ENCODE results near the gene ASPSCR1.
A peak's percentile ranks its signal among the peaks of the same experiment; 100 is the strongest.

Gene ASPSCR1

DNA sequence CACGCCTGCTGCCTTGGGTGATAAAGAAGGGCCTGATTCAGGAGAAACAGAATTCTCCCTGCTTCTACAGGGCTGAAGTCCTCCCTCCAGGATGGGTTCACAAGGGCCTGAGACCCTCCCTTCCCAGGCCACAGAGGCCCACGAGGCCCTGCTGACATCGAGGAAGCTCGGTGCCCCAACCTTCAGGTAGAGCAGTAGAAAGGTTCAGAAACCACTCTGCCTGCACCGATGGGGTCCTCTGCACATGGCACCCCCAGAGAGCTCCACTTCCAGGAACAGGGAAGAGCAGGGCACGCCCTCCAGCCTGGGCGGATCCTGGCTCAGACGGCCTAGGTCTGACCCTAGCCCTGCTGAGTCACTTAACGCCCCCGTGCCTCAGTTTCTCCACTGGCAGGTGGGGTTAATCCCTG is 44.5 kb downstream of the ASPSCR1 start:
- Histone ChIP-seq H2BK120ac (ENCODE audit: low read depth, low read length) (peak overlapping the region; percentile 58), H2AFZ (ENCODE audit: low read depth, low read length) (peak overlapping the region; percentile 93), H4K91ac (ENCODE audit: low read length) (peak overlapping the region; percentile 54), H3K18ac (ENCODE audit: low read depth in 1 of 2, low read length in 2 of 2) (peak overlapping the region; percentile 14 to 88), H3K9ac (ENCODE audit: low read length) (peak overlapping the region; percentile 89), H3K23ac (ENCODE audit: low read length in 2 of 2) (no peak overlapping the region), H3K4me1 (ENCODE audit: control insufficient read depth, insufficient read depth, low read depth, low read length) (peaks cover 38% of the 10 kb centered on the region), H3K79me1 (replicated peaks; ENCODE audit: low read length, poor library complexity, severe bottlenecking) (peaks cover 34% of the 10 kb centered on the region), H3K4me2 (ENCODE audit: low read length, poor library complexity, severe bottlenecking) (peak overlapping the region; percentile 94), H3K4me3 (ENCODE audit: insufficient read depth in 1 of 2, low read depth in 1 of 2, low read length in 2 of 2) (peak overlapping the region; percentile 90 to 93), H3K14ac (ENCODE audit: low read length in 2 of 2) (peak overlapping the region in 1 of 2 experiments; percentile 94), H3K36me3 (ENCODE audit: control insufficient read depth in 1 of 2, insufficient read depth in 2 of 2, low read depth in 1 of 2, low read length in 2 of 2) (peaks cover 15 to 48% of the 10 kb centered on the region in 2 experiments), H2BK5ac (ENCODE audit: low read depth, low read length, poor library complexity, severe bottlenecking) (no peak overlapping the region), H3K9me3 (ENCODE audit: control insufficient read depth, low read length) (no peaks in the 10 kb centered on the region), H3K27me3 (ENCODE audit: control insufficient read depth in 1 of 2, insufficient read depth in 1 of 2, low read length in 2 of 2) (no peaks in the 10 kb centered on the region), H2BK12ac (ENCODE audit: low read length in 2 of 2) (no peak overlapping the region), H2AK5ac (ENCODE audit: low read length, severe bottlenecking) (peak overlapping the region; percentile 38), H4K8ac (ENCODE audit: low read length) (no peak overlapping the region), H3K4ac (ENCODE audit: low read depth in 1 of 2, low read length in 2 of 2) (peak overlapping the region in 1 of 2 experiments; percentile 17), H2BK15ac (ENCODE audit: low read depth, poor library complexity, severe bottlenecking) (no peak overlapping the region), H3K27ac (ENCODE audit: low read length, poor library complexity, severe bottlenecking) (no peak overlapping the region)
- 31% methylated on average over 10 of the region's 10 CpGs for WGBS
- DNase-seq = peak; percentile 17

DNA sequence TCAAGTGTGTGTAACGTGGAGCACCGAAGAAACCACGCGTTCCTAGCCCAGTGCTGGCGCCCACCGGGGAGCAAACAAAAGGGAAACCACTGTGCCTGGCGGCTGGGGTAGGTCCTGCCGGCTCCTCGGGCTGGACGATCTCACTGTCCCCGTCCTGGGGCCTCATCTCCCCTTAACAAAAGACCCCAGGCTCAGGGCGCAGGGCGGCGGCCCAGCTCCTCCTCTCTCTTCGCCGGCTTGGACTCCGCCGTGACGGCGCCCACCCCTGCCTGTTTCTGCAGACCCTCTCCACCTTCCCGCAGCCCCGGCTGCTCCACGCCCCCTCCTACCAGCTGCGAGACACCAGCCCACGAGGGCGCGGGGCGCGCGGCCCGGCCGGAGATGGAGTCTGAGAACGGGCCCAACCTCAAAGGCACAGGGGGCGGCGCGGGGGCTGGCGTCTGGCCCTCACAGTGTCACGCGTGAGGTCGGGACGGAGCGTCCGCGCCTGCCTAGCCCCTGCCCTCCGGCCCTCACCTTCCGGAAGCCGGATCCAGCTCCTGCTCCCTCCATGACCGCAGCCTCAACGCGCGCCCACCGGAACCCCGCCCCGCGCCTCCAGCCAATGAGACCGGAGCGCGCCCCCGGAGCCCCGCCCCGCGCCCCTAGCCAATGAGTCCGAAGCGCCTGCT is 45.0 kb downstream of the ASPSCR1 start, which contains the start of gene CENPX:
TSS of gene CENPX (minus strand) at position 569 of the 671 bp plus-strand sequence. CDS start at position 552, 17 bp downstream.
- H3K14ac ChIP-seq (ENCODE audit: low read length in 2 of 2) = peak within 1 kb of the TSS in 1 of 2 experiments; percentile 95
- H2AK5ac ChIP-seq (ENCODE audit: low read length, severe bottlenecking) = peak within 1 kb of the TSS; percentile 38
- peak within 1 kb of the TSS; percentile 45 for H4K8ac ChIP-seq (ENCODE audit: low read length)
- no peaks in the 10 kb centered on the region for H3K27me3 ChIP-seq (ENCODE audit: control insufficient read depth in 1 of 2, insufficient read depth in 1 of 2, low read length in 2 of 2)
- DNase-seq = no peak
- peak within 1 kb of the TSS; percentile 93 for H2AFZ ChIP-seq (ENCODE audit: low read depth, low read length)
- WGBS = 1% methylated on average over 57 of the region's 64 CpGs
- H2BK15ac ChIP-seq (ENCODE audit: low read depth, poor library complexity, severe bottlenecking) = no peak within 1 kb of the TSS
- H3K4me3 ChIP-seq (ENCODE audit: insufficient read depth in 1 of 2, low read depth in 1 of 2, low read length in 2 of 2) = peak within 1 kb of the TSS; percentile 90 to 93
- H2BK5ac ChIP-seq (ENCODE audit: low read depth, low read length, poor library complexity, severe bottlenecking) = no peak within 1 kb of the TSS
- peaks cover 34% of the 10 kb centered on the region for H3K79me1 ChIP-seq (replicated peaks; ENCODE audit: low read length, poor library complexity, severe bottlenecking)
- peak within 1 kb of the TSS; percentile 96 for H3K4me2 ChIP-seq (ENCODE audit: low read length, poor library complexity, severe bottlenecking)
- no peak within 1 kb of the TSS for H3K27ac ChIP-seq (ENCODE audit: low read length, poor library complexity, severe bottlenecking)
- H3K18ac ChIP-seq (ENCODE audit: low read depth in 1 of 2, low read length in 2 of 2) = peak within 1 kb of the TSS; percentile 50 to 88
- peaks cover 38% of the 10 kb centered on the region for H3K4me1 ChIP-seq (ENCODE audit: control insufficient read depth, insufficient read depth, low read depth, low read length)
- H3K36me3 ChIP-seq (ENCODE audit: control insufficient read depth in 1 of 2, insufficient read depth in 2 of 2, low read depth in 1 of 2, low read length in 2 of 2) = peaks cover 11 to 48% of the 10 kb centered on the region in 2 experiments
- no peaks in the 10 kb centered on the region for H3K9me3 ChIP-seq (ENCODE audit: control insufficient read depth, low read length)
- H2BK12ac ChIP-seq (ENCODE audit: low read length in 2 of 2) = peak within 1 kb of the TSS in 1 of 2 experiments; percentile 67
- H3K23ac ChIP-seq (ENCODE audit: low read length in 2 of 2) = peak within 1 kb of the TSS in 1 of 2 experiments; percentile 87
- peak within 1 kb of the TSS; percentile 80 for H4K91ac ChIP-seq (ENCODE audit: low read length)
- H3K9ac ChIP-seq (ENCODE audit: low read length) = peak within 1 kb of the TSS; percentile 89
- peak within 1 kb of the TSS; percentile 63 to 71 for H3K4ac ChIP-seq (ENCODE audit: low read depth in 1 of 2, low read length in 2 of 2)
- H2BK120ac ChIP-seq (ENCODE audit: low read depth, low read length) = peak within 1 kb of the TSS; percentile 58

DNA sequence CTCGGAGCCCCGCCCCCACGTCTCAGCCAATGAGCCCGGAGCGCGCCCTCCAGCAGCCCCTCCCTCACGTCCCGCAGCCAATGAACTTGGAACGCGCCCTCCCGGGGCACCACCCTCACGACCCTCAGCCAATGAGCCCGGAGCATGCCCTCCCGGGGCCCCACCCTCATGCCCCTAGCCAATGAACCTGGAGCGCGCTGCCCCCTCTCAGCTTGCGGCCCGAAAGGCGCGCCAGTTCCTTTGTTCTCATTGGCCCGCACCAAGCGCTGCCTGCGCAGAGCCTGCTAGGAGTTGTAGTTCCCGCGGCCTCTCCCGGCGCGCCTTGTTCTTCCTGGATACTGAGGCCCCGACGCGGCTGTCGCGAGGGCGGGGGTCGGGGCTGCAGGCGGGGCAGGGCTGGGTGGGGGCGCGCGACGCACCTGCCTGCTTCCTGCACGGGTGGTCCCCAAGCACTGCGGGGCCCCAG is 45.6 kb downstream of the ASPSCR1 start, which contains the start of gene LRRC45:
TSS of gene LRRC45 (plus strand) at position 325 of the 466 bp plus-strand sequence. CDS start 339 bp downstream, outside the sequence.
- H4K8ac ChIP-seq (ENCODE audit: low read length) = peak within 1 kb of the TSS; percentile 45
- peak within 1 kb of the TSS; percentile 89 for H3K9ac ChIP-seq (ENCODE audit: low read length)
- peaks cover 34% of the 10 kb centered on the region for H3K79me1 ChIP-seq (replicated peaks; ENCODE audit: low read length, poor library complexity, severe bottlenecking)
- H3K4me1 ChIP-seq (ENCODE audit: control insufficient read depth, insufficient read depth, low read depth, low read length) = peaks cover 38% of the 10 kb centered on the region
- H3K23ac ChIP-seq (ENCODE audit: low read length in 2 of 2) = peak within 1 kb of the TSS in 1 of 2 experiments; percentile 87
- H4K91ac ChIP-seq (ENCODE audit: low read length) = peak within 1 kb of the TSS; percentile 80
- DNase-seq = peak; percentile 100
- peak within 1 kb of the TSS in 1 of 2 experiments; percentile 95 for H3K14ac ChIP-seq (ENCODE audit: low read length in 2 of 2)
- peak within 1 kb of the TSS; percentile 63 to 71 for H3K4ac ChIP-seq (ENCODE audit: low read depth in 1 of 2, low read length in 2 of 2)
- H3K18ac ChIP-seq (ENCODE audit: low read depth in 1 of 2, low read length in 2 of 2) = peak within 1 kb of the TSS; percentile 50 to 88
- whole genome bisulfite sequencing = 1% methylated on average over 36 of the region's 42 CpGs
- H2AFZ ChIP-seq (ENCODE audit: low read depth, low read length) = peak within 1 kb of the TSS; percentile 93
- H3K4me3 ChIP-seq (ENCODE audit: insufficient read depth in 1 of 2, low read depth in 1 of 2, low read length in 2 of 2) = peak within 1 kb of the TSS; percentile 90 to 93
- no peaks in the 10 kb centered on the region for H3K27me3 ChIP-seq (ENCODE audit: control insufficient read depth in 1 of 2, insufficient read depth in 1 of 2, low read length in 2 of 2)
- no peak within 1 kb of the TSS for H2BK5ac ChIP-seq (ENCODE audit: low read depth, low read length, poor library complexity, severe bottlenecking)
- H2BK12ac ChIP-seq (ENCODE audit: low read length in 2 of 2) = peak within 1 kb of the TSS; percentile 52 to 67
- peak within 1 kb of the TSS; percentile 38 for H2AK5ac ChIP-seq (ENCODE audit: low read length, severe bottlenecking)
- H3K9me3 ChIP-seq (ENCODE audit: control insufficient read depth, low read length) = no peaks in the 10 kb centered on the region
- peak within 1 kb of the TSS; percentile 96 for H3K4me2 ChIP-seq (ENCODE audit: low read length, poor library complexity, severe bottlenecking)
- no peak within 1 kb of the TSS for H2BK15ac ChIP-seq (ENCODE audit: low read depth, poor library complexity, severe bottlenecking)
- H3K27ac ChIP-seq (ENCODE audit: low read length, poor library complexity, severe bottlenecking) = no peak within 1 kb of the TSS
- H2BK120ac ChIP-seq (ENCODE audit: low read depth, low read length) = peak within 1 kb of the TSS; percentile 58
- H3K36me3 ChIP-seq (ENCODE audit: control insufficient read depth in 1 of 2, insufficient read depth in 2 of 2, low read depth in 1 of 2, low read length in 2 of 2) = peaks cover 10 to 48% of the 10 kb centered on the region in 2 experiments

All from mesenchymal stem cell (in vitro differentiated cells and primary cell).